ENCODE results near the gene TPP1. TPM values are rescaled to one million over a fixed set of nuclear protein-coding genes. Genes with fewer than 3 reads are reported as not detected.
A peak's percentile ranks its signal among the peaks of the same experiment; 100 is the strongest.

The TPP1 gene
- total and polyA plus RNA-seq, 9 of the 15 experiments (the other 6 are each of a cell fraction or from before 2014, with no cell fraction given), result 7.5 to 75.8 (median 15.7) TPM

DNA sequence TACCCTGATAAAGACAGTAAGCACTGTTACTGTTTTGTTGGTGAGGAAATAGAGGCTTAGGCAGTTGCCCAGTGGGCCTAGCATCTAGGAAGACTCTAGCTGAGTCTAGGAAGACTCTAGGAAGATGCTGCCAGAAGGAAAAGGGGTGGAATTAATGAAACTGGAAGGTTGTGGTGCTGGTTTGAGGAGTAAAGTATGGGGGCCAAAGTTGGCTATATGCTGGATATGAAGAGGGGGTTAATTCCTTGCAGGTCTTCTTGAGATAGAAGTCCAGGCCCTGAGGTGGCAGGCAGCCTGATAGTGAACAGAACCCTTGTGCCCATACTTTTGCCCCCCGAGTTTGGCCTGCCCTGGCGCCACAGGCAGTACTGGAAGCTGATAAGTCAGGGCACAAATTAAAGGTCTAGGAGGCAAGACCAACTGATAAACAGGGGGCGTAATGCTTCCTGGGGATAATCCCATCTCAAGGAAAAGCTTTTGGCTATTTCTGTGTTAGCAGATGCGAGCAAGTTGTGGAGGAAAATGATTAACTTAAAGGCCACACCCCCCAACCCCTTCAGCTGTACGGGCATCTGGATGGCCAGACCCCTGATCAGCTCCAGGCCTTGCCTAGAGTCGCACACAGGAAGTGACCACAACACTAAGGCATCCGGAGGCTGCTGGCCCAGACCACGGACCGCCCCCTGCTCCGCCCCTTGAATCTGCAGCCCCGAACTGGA lies 12.6 kb downstream of the TPP1 start (continued):
- TF ChIP-seq ZNF436 (CRISPR knock-in tag; IDR thresholded peaks at IDR 0.05) (no peak), XRCC5 (IDR thresholded peaks at IDR 0.05; ENCODE audit: low read depth, low read length) (peak; percentile 21; the same call in 1 of the 2 replicates), TAF15 (IDR thresholded peaks at IDR 0.05; ENCODE audit: low read depth, low read length) (no peak), ATF4 (CRISPR knock-in tag; IDR thresholded peaks at IDR 0.05) (no peak), ZNF174 (CRISPR knock-in tag; IDR thresholded peaks at IDR 0.05) (no peak), CHAMP1 (IDR thresholded peaks at IDR 0.05) (no peak), ZBTB17 (CRISPR knock-in tag; IDR thresholded peaks at IDR 0.05) (no peak), POLR2G (IDR thresholded peaks at IDR 0.05; ENCODE audit: low read depth, low read length) (peak; percentile 60), GABPB2 (CRISPR knock-in tag; conservative IDR thresholded peaks at IDR 0.05) (no peak), NFXL1 (CRISPR knock-in tag; IDR thresholded peaks at IDR 0.05) (0 out of 2 replicates have a peak, but pooled peaks have one; percentile 35), ZNF3 (CRISPR knock-in tag; IDR thresholded peaks at IDR 0.05) (no peak), ZNF274 (IDR thresholded peaks at IDR 0.05; ENCODE audit: borderline replicate concordance, low read depth, low read length) (no peak), ESRRA (IDR thresholded peaks at IDR 0.05; ENCODE audit: borderline replicate concordance, low read depth) (peak; percentile 64; the same call in 1 of the 2 replicates), ELF2 (CRISPR knock-in tag; IDR thresholded peaks at IDR 0.05) (0 out of 2 replicates have a peak, but pooled peaks have one; percentile 24), THAP7 (CRISPR knock-in tag; IDR thresholded peaks at IDR 0.05) (no peak), FOXJ3 (CRISPR knock-in tag; IDR thresholded peaks at IDR 0.05) (no peak), TEAD1 (CRISPR knock-in tag; IDR thresholded peaks at IDR 0.05) (peak; percentile 93 to 97), SRSF7 (optimal IDR thresholded peaks at IDR 0.05; ENCODE audit: low read depth, low read length) (no peak), SRSF3 (IDR thresholded peaks at IDR 0.05; ENCODE audit: insufficient read depth, low read length) (no peak), COPS2 (conservative IDR thresholded peaks at IDR 0.05) (no peak)
- TF ChIP-seq, protein P1, sequence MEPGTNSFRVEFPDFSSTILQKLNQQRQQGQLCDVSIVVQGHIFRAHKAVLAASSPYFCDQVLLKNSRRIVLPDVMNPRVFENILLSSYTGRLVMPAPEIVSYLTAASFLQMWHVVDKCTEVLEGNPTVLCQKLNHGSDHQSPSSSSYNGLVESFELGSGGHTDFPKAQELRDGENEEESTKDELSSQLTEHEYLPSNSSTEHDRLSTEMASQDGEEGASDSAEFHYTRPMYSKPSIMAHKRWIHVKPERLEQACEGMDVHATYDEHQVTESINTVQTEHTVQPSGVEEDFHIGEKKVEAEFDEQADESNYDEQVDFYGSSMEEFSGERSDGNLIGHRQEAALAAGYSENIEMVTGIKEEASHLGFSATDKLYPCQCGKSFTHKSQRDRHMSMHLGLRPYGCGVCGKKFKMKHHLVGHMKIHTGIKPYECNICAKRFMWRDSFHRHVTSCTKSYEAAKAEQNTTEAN (CRISPR knock-in tag; IDR thresholded peaks at IDR 0.05), result no peak
- TF ChIP-seq, protein P2, sequence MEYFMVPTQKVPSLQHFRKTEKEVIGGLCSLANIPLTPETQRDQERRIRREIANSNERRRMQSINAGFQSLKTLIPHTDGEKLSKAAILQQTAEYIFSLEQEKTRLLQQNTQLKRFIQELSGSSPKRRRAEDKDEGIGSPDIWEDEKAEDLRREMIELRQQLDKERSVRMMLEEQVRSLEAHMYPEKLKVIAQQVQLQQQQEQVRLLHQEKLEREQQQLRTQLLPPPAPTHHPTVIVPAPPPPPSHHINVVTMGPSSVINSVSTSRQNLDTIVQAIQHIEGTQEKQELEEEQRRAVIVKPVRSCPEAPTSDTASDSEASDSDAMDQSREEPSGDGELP (CRISPR knock-in tag; IDR thresholded peaks at IDR 0.05; ENCODE audit: borderline replicate concordance), result peak; percentile 93

Data from K562 (cell line).